PC-9 (cell line): Measurements from ENCODE around the gene EPHB3.

Source experiments
- EZH2 ChIP-seq: fragments of 200-600 bp; sonication (generic); IDR thresholded peaks from 2 replicates; pipeline ENCODE4 v1.8.0; 2017; ENCODE audit warnings: antibody characterized with exemption, low read depth
- TF ChIP-seq, protein P1 (sequence below): fragments of 200-600 bp; sonication (generic); conservative IDR thresholded peaks from 2 replicates; pipeline ENCODE4 v1.6.1; 2017; ENCODE audit warnings: mixed run types, antibody characterized with exemption, mild to moderate bottlenecking, moderate library complexity

DNA sequence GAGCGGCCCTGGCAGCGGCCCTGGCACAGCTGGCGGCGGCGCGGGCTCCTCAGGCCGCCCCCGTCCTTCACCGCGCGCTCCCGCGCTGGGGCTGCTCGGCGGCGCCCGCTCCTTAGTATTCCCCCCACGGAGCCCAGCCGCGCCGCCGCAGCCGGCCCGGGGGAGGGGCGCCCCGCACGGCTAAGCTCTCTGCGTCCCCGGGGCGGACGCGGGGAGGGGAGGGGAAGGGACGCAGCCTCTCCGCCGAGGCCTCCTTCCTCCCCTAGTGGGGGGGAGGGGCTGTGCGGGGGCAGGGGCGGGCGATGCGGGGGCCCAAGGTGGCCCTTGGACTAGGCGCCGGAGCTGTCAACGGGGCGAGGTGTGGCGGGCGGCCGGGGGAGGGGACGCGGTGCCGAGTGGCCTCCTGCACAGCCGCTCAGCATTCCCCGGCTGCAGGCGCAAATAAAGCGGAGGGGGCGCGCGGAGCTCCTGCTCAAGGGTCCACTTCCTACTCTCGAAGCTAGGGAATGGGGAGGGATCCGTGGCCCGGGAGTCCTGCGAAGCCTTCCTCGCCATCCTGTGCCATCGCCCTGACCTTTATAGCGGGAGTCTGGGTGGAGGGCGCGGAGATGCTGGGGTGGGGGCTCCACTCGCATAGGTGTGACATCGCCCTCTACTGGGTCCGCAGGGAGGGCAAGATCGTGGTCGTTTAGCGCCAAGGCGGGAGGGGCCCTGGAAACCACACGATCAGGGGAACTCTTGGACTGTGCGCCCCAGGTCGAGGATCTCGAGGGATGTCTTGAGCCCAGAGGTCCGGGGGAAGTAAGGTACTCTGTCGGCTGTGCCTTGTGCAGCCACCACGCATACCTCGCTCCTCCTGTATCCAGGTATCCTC is 22.2 kb downstream of the EPHB3 start:
- TF ChIP-seq, protein P1, sequence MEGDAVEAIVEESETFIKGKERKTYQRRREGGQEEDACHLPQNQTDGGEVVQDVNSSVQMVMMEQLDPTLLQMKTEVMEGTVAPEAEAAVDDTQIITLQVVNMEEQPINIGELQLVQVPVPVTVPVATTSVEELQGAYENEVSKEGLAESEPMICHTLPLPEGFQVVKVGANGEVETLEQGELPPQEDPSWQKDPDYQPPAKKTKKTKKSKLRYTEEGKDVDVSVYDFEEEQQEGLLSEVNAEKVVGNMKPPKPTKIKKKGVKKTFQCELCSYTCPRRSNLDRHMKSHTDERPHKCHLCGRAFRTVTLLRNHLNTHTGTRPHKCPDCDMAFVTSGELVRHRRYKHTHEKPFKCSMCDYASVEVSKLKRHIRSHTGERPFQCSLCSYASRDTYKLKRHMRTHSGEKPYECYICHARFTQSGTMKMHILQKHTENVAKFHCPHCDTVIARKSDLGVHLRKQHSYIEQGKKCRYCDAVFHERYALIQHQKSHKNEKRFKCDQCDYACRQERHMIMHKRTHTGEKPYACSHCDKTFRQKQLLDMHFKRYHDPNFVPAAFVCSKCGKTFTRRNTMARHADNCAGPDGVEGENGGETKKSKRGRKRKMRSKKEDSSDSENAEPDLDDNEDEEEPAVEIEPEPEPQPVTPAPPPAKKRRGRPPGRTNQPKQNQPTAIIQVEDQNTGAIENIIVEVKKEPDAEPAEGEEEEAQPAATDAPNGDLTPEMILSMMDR, result no peak
- TF ChIP-seq EZH2, result no peak
